HG03342 (cell line): ENCODE results near the gene ZFC3H1.

ENCODE experiments used
- ATAC-seq: cut with Tn5 transposase; IDR thresholded peaks from one replicate; pipeline ENCODE4 v1.9.1; 2021; ENCODE audit warnings: mild to moderate bottlenecking, moderate library complexity; ENCODE audit not compliant: unreplicated experiment

The ZFC3H1 gene

GRCh38 chr12:71641390-71641789, 22.3 kb downstream of the ZFC3H1 start:
- no peak for ATAC-seq

- no peak for ATAC-seq
Measured at GRCh38 chr12:71640316-71640715, 23.3 kb downstream of the ZFC3H1 start.

GRCh38 chr12:71639341-71639760, 24.3 kb downstream of the ZFC3H1 start:
- no peak for ATAC-seq

- no peak for ATAC-seq
Measured at GRCh38 chr12:71638499-71638898, 25.1 kb downstream of the ZFC3H1 start.

GRCh38 chr12:71636704-71637115, 26.9 kb downstream of the ZFC3H1 start:
- ATAC-seq = peak; percentile 64

GRCh38 chr12:71627438-71628002, 36.1 kb downstream of the ZFC3H1 start:
- no peak for ATAC-seq

GRCh38 chr12:71626768-71627167, 36.9 kb downstream of the ZFC3H1 start:
- no peak for ATAC-seq

GRCh38 chr12:71626098-71626497, 37.5 kb downstream of the ZFC3H1 start:
- ATAC-seq = peak; percentile 67

GRCh38 chr12:71625476-71625875, 38.2 kb downstream of the ZFC3H1 start:
- no peak for ATAC-seq

- no peak for ATAC-seq
Measured at GRCh38 chr12:71621938-71622337, 41.7 kb downstream of the ZFC3H1 start.

- ATAC-seq = no peak
Measured at GRCh38 chr12:71610031-71610795, 53.4 kb downstream of the ZFC3H1 start.

- ATAC-seq = no peak
Measured at GRCh38 chr12:71607494-71608330, 55.9 kb downstream of the ZFC3H1 start.

- ATAC-seq = no peak
Measured at GRCh38 chr12:71605039-71605438, 58.6 kb downstream of the ZFC3H1 start.

GRCh38 chr12:71602761-71603577, 60.7 kb downstream of the ZFC3H1 start:
- ATAC-seq = no peak

GRCh38 chr12:71601546-71601945, 62.1 kb downstream of the ZFC3H1 start:
- no peak for ATAC-seq

GRCh38 chr12:71599210-71599609, 64.4 kb downstream of the ZFC3H1 start:
- ATAC-seq = no peak

GRCh38 chr12:71594214-71594948, 69.3 kb downstream of the ZFC3H1 start:
- no peak for ATAC-seq

- no peak for ATAC-seq
Measured at GRCh38 chr12:71592841-71593240, 70.8 kb downstream of the ZFC3H1 start.

GRCh38 chr12:71591601-71592000, 72.0 kb downstream of the ZFC3H1 start:
- ATAC-seq = no peak

GRCh38 chr12:71589478-71589881, 74.2 kb downstream of the ZFC3H1 start:
- ATAC-seq = no peak
